Gastrocnemius medialis (tissue), 4 donors: Measurements from ENCODE around the gene FBXO42.
"Not testable (repeated sequence)": the region's sequence is repeated elsewhere in the genome, so short reads cannot be mapped to it uniquely, and the experiment has no call there.

Experiments used
- POLR2A ChIP-seq, 2 donors: fragments of 450-650 bp; IDR thresholded peaks; one replicate each; pipeline ENCODE4 v1.6.1; 2017; ENCODE audit warnings: antibody characterized with exemption in 2 of 2, mild to moderate bottlenecking in 2 of 2, moderate library complexity in 2 of 2
- TF ChIP-seq, protein P1 (sequence below), 5 experiments: fragments of 450-650 bp in 3 of 5; fragments of 200-600 bp in 2 of 5; sonication (generic) in 2 of 5; IDR thresholded peaks in 4 of 5; conservative IDR thresholded peaks in 1 of 5; 1 replicate in 4 of 5; 2 replicates in 1 of 5; pipeline ENCODE4 v1.5.1; 2016 to 2019; ENCODE audit warnings: antibody characterized with exemption in 5 of 5, mild to moderate bottlenecking in 3 of 5, moderate library complexity in 3 of 5

DNA sequence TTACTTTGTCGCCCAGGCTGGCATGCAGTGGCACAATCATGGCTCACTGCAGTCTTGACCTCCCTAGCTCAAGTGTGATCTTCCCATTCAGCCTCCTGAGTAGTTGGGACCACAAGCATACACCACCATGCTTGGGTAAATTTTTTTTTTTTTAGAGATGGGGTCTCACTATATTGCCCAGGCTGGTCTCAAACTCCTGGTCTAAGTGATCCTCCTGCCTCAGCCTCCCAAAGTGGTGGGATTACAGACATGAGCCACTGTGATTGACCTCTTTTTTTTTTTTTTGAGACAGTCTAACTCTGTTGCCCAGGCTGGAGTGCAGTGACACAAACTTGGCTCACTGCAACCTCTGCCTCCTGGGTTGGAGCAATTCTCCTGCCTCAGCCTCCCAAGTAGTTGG, 106.0 kb downstream of the FBXO42 start:
- TF ChIP-seq, protein P1, sequence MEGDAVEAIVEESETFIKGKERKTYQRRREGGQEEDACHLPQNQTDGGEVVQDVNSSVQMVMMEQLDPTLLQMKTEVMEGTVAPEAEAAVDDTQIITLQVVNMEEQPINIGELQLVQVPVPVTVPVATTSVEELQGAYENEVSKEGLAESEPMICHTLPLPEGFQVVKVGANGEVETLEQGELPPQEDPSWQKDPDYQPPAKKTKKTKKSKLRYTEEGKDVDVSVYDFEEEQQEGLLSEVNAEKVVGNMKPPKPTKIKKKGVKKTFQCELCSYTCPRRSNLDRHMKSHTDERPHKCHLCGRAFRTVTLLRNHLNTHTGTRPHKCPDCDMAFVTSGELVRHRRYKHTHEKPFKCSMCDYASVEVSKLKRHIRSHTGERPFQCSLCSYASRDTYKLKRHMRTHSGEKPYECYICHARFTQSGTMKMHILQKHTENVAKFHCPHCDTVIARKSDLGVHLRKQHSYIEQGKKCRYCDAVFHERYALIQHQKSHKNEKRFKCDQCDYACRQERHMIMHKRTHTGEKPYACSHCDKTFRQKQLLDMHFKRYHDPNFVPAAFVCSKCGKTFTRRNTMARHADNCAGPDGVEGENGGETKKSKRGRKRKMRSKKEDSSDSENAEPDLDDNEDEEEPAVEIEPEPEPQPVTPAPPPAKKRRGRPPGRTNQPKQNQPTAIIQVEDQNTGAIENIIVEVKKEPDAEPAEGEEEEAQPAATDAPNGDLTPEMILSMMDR (IDR thresholded peaks at IDR 0.05 in 4 of 5, conservative IDR thresholded peaks at IDR 0.05 in 1 of 5): not testable (repeated sequence)
- TF ChIP-seq POLR2A (IDR thresholded peaks at IDR 0.05): not testable (repeated sequence)
